Kidney (tissue), 14 donors: ENCODE measurements around the gene HSPA4. TPM values are rescaled to one million over a fixed set of nuclear protein-coding genes. Genes with fewer than 3 reads are reported as not detected.

Source experiments
- DNase-seq, 5 donors: peaks; one replicate each; pipeline ENCODE4 v3.0.0-alpha.2; 2013 to 2020
- FAIRE-seq: peaks from 2 replicates; lab custom pipeline; 2012; peaks lifted over from hg19 to GRCh38; lab: Jason Lieb, UNC
- H3K27ac ChIP-seq, 2 donors: one replicate each; pipeline ENCODE4 v1.7.0; 2013; ENCODE audit warnings: low read depth in 2 of 2, low read length in 2 of 2, inconsistent platforms in 1 of 2
- H3K27me3 ChIP-seq: one replicate; pipeline ENCODE4 v1.7.1; 2013; ENCODE audit warnings: low read length, inconsistent platforms; ENCODE audit not compliant: control insufficient read depth, insufficient read depth
- H3K36me3 ChIP-seq, 3 donors: one replicate each; pipeline versions ENCODE4 v1.7.0 to v1.7.1; 2013; ENCODE audit warnings: low read length in 3 of 3, control low read depth in 1 of 3, inconsistent platforms in 1 of 3; ENCODE audit not compliant: insufficient read depth in 3 of 3, control insufficient read depth in 2 of 3
- H3K4me1 ChIP-seq, 3 donors: one replicate each; pipeline versions ENCODE4 v1.7.0 to v1.7.1; 2013; ENCODE audit warnings: low read length in 3 of 3, inconsistent platforms in 1 of 3, low read depth in 1 of 3; ENCODE audit not compliant: control insufficient read depth in 2 of 3, insufficient read depth in 2 of 3
- H3K4me3 ChIP-seq, 3 donors: one replicate each; pipeline versions ENCODE4 v1.7.0 to v1.8.1; 2013; ENCODE audit warnings: low read length in 3 of 3, control low read depth in 1 of 3, inconsistent platforms in 1 of 3
- H3K9ac ChIP-seq, 3 donors: one replicate each; pipeline versions ENCODE4 v1.7.0 to v1.7.1; 2013; ENCODE audit warnings: low read length in 3 of 3, control low read depth in 1 of 3, inconsistent platforms in 1 of 3
- H3K9me3 ChIP-seq, 3 donors: one replicate each; pipeline versions ENCODE4 v1.7.0 to v1.7.1; 2013; ENCODE audit warnings: low read length in 3 of 3, control low read depth in 1 of 3, inconsistent platforms in 1 of 3; ENCODE audit not compliant: control insufficient read depth in 2 of 3, insufficient read depth in 1 of 3
- intact Hi-C: fragments of 100-400 bp; cut with DNase I; formaldehyde crosslinking; loops from one replicate; pipeline ENCODE4 v1.11.1; 2022
- polyA plus RNA-seq: library from polyadenylated mRNA; stranded (reverse); fragments of 350-450 nt; fragmentation: Illumina TruSeq; extraction: RNeasy Lipid Tissue Mini Kit (QIAGEN cat#74804); gene quantifications from one replicate; pipeline ENCODE4 v1.2.3, GENCODE V29; 2014; ENCODE audit warnings: low read depth, low replicate concordance; ENCODE audit not compliant: insufficient read depth
- total RNA-seq: library from RNA; stranded (reverse); fragmentation: NEBNext Ultra II Directional; extraction: Animal tissue kit (Norgen Biotek cat#: 25700); gene quantifications from one replicate; pipeline ENCODE4 v1.2.1, GENCODE V29; 2021
- TF ChIP-seq, protein P1 (sequence below): IDR thresholded peaks from 3 replicates; pipeline ENCODE4 v1.5.1; 2012; ENCODE audit warnings: mild to moderate bottlenecking, moderate library complexity, borderline replicate concordance; ENCODE audit not compliant: insufficient read depth; ENCODE audit errors: extremely low read depth
- donor health status: control.
- donor health status: control.
- donor health status: control.
- donor health status: control.
- donor health status: control.
- donor health status: DM: yes; HTN: yes; CAD: no.
- donor health status: Normal renal cell carcinoma (clear cell type).

Gene HSPA4
- total and polyA plus RNA-seq, 2 donors from 2014 or later = 79.7 to 81.5 TPM

DNA sequence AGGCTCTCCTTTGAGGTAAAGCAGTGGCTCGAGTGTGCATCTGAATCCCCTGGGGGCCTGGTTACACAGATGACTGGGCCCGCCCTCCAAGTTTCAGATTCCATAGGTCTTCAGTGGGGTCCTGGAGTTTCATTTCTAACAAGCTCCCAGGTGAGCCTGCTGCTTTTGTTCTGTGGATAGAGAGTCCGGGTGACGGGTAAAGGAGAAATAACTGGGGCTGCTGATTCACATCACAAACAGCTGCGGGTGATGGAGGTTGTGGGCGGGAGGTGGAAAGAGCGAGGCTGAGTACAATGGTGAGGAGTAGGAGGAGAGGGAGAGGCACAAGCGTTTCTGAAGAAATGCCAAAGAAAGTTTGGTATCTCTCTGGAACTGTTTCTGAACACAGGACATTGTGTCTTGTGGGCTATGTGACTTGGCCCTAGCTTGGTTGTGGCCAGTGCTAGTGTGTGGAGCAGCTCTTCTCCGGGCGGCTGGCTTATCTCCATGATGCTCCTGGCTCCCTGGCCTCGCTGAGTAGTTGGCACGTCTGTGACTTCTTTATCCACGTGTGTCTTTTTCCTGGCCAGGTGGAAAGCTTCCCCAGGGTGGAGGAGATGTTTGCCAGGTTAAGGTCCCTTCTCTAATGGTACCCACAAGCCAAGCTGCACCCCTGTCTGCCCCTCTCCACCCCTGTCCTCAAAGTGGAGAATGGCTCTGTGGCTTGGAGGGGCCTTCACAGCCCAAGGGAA lies 61.7 kb downstream of the HSPA4 start:
- Histone ChIP-seq H3K9me3 (no peaks in the 10 kb centered on the region), H3K36me3 (no peaks in the 10 kb centered on the region), H3K4me1 (no peaks in the 10 kb centered on the region), H3K9ac (no peak overlapping the region), H3K4me3 (no peak overlapping the region), H3K27ac (no peak overlapping the region), H3K27me3 (no peaks in the 10 kb centered on the region)
- intact Hi-C loops = loop anchor here (5.0 kb wide), 1 partner anchor 754 kb away; no protein-coding TSS in a partner anchor
- no peak for FAIRE-seq
- TF ChIP-seq, protein P1, sequence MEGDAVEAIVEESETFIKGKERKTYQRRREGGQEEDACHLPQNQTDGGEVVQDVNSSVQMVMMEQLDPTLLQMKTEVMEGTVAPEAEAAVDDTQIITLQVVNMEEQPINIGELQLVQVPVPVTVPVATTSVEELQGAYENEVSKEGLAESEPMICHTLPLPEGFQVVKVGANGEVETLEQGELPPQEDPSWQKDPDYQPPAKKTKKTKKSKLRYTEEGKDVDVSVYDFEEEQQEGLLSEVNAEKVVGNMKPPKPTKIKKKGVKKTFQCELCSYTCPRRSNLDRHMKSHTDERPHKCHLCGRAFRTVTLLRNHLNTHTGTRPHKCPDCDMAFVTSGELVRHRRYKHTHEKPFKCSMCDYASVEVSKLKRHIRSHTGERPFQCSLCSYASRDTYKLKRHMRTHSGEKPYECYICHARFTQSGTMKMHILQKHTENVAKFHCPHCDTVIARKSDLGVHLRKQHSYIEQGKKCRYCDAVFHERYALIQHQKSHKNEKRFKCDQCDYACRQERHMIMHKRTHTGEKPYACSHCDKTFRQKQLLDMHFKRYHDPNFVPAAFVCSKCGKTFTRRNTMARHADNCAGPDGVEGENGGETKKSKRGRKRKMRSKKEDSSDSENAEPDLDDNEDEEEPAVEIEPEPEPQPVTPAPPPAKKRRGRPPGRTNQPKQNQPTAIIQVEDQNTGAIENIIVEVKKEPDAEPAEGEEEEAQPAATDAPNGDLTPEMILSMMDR = no peak
- peak in 2 of 5 donors; percentile 14 to 30 for DNase-seq

DNA sequence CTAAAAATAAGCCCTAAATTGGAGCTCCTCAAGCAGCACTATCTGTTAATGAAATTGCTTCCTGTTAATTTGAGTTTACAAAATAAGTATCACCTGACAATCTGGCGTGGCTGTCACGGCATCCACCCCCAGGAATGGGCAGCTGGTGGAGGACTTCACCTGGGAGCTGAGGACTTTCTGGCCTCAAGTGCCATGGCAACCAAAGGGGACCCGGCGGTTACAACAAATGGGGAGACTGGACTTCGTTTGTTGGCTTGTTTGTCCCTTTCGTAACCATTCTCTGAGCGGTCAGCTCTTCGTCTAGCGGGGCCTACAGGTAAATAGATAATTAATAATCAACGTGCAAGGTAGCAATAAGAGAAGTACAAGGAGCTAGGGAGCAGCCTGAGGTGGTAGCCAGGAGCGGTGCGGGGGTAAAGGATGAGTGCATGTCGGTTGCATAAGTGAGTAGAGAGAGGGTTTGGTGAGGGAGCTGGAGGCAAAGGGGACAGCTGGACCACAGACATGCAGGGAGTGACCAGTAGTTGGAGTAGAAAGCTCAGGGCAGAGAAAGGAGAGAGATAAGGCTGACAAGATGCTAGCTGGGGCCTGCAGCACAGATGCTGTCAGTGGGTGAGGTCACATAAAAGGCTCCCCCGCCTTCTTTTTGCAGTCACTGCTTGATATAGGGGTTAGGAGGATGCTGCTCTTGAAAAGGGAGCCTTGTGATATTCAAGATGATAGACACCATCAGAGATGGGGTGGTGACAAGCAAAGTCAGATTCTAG lies 62.5 kb downstream of the HSPA4 start:
- Histone ChIP-seq H3K4me3 (no peak overlapping the region), H3K36me3 (no peaks in the 10 kb centered on the region), H3K4me1 (no peaks in the 10 kb centered on the region), H3K9ac (no peak overlapping the region), H3K9me3 (no peaks in the 10 kb centered on the region), H3K27ac (no peak overlapping the region), H3K27me3 (no peaks in the 10 kb centered on the region)
- intact Hi-C loops = loop anchor here (5.0 kb wide), 1 partner anchor 753 kb away; no protein-coding TSS in a partner anchor
- DNase-seq (no peak), FAIRE-seq (no peak)
- TF ChIP-seq, protein P1 = no peak

DNA sequence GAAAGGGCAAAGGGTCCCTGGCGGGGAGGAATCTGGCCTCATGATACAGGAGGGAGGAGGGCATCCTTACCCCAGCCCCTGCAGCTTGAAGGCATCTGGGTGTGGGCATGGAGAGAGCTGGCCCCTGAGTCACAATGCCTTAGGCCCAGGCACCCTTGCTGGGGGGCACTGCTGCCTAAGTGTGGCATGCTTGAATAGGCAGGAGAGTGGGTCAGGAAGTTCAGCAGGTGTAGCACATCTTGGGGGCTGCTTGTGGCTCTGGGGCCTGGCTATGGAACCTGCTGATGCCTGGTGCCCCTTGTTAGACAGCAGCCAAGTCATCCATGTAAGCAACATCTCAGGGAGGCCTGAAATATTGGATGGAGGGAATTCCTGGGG lies 63.1 kb downstream of the HSPA4 start:
- DNase-seq (no peak), FAIRE-seq (no peak)
- intact Hi-C loops = loop anchor here (5.0 kb wide), 1 partner anchor 752 kb away; no protein-coding TSS in a partner anchor
- Histone ChIP-seq H3K4me1 (no peaks in the 10 kb centered on the region), H3K4me3 (no peak overlapping the region), H3K36me3 (no peaks in the 10 kb centered on the region), H3K9ac (no peak overlapping the region), H3K27me3 (no peaks in the 10 kb centered on the region), H3K27ac (no peak overlapping the region), H3K9me3 (no peaks in the 10 kb centered on the region)
- TF ChIP-seq, protein P1 = no peak
